ENCODE measurements around the gene ZNF629. TPM values are rescaled to one million over a fixed set of nuclear protein-coding genes. Genes with fewer than 3 reads are reported as not detected.
A peak's percentile ranks its signal among the peaks of the same experiment; 100 is the strongest.

Gene ZNF629
- total RNA-seq, 1 donor from 2014 or later: 35.5 TPM

GRCh38 chr16:30745082-30745481 is 41.9 kb downstream of the ZNF629 start:
- Mint-ChIP-seq H3K4me3 (no peak overlapping the region), H3K27me3 (no peaks in the 10 kb centered on the region), H3K27ac (peak overlapping the region; percentile 40), H3K4me1 (ENCODE audit: unreplicated experiment) (peaks cover 12% of the 10 kb centered on the region), H3K36me3 (peaks cover 28% of the 10 kb centered on the region), H3K9me3 (no peaks in the 10 kb centered on the region)
- no peak for TF ChIP-seq CTCF (conservative IDR thresholded peaks at IDR 0.05)
- no peak for DNase-seq (ENCODE audit: extremely low spot score, unreplicated experiment)

GRCh38 chr16:30744183-30744582 is 42.8 kb downstream of the ZNF629 start:
- Mint-ChIP-seq H3K27ac (peak overlapping the region; percentile 73), H3K9me3 (no peaks in the 10 kb centered on the region)
- no peak for TF ChIP-seq CTCF (conservative IDR thresholded peaks at IDR 0.05)

GRCh38 chr16:30743716-30744115 is 43.3 kb downstream of the ZNF629 start:
- Mint-ChIP-seq H3K36me3 (peaks cover 29% of the 10 kb centered on the region), H3K9me3 (no peaks in the 10 kb centered on the region), H3K27ac (peak overlapping the region; percentile 75), H3K27me3 (no peaks in the 10 kb centered on the region), H3K4me1 (ENCODE audit: unreplicated experiment) (peaks cover 13% of the 10 kb centered on the region), H3K4me3 (peak overlapping the region; percentile 18)
- no peak for DNase-seq (ENCODE audit: extremely low spot score, unreplicated experiment)
- TF ChIP-seq CTCF (conservative IDR thresholded peaks at IDR 0.05): no peak

More at GRCh38 chr16:30744183-30744582, 42.8 kb downstream of the ZNF629 start:
- no peak for DNase-seq (ENCODE audit: extremely low spot score, unreplicated experiment)
- H3K36me3 Mint-ChIP-seq: peaks cover 29% of the 10 kb centered on the region
- peak overlapping the region; percentile 29 for H3K4me3 Mint-ChIP-seq
- peaks cover 13% of the 10 kb centered on the region for H3K4me1 Mint-ChIP-seq (ENCODE audit: unreplicated experiment)
- no peaks in the 10 kb centered on the region for H3K27me3 Mint-ChIP-seq

GRCh38 chr16:30741461-30741914 is 45.5 kb downstream of the ZNF629 start:
- H3K4me3 Mint-ChIP-seq: peak overlapping the region; percentile 84
- DNase-seq (ENCODE audit: extremely low spot score, unreplicated experiment): no peak
- H3K27ac Mint-ChIP-seq: peak overlapping the region; percentile 98

GRCh38 chr16:30740364-30741251 is 46.4 kb downstream of the ZNF629 start:
- H3K9me3 Mint-ChIP-seq: no peaks in the 10 kb centered on the region
- no peak for DNase-seq (ENCODE audit: extremely low spot score, unreplicated experiment)
- H3K4me1 Mint-ChIP-seq (ENCODE audit: unreplicated experiment): peaks cover 13% of the 10 kb centered on the region
- no peaks in the 10 kb centered on the region for H3K27me3 Mint-ChIP-seq
- peak overlapping the region; percentile 98 for H3K27ac Mint-ChIP-seq
- peak overlapping the region; percentile 84 for H3K4me3 Mint-ChIP-seq
- no peak for TF ChIP-seq CTCF (conservative IDR thresholded peaks at IDR 0.05)
- H3K36me3 Mint-ChIP-seq: peaks cover 40% of the 10 kb centered on the region

More at GRCh38 chr16:30741461-30741914, 45.5 kb downstream of the ZNF629 start:
- H3K27me3 Mint-ChIP-seq: no peaks in the 10 kb centered on the region
- peaks cover 35% of the 10 kb centered on the region for H3K36me3 Mint-ChIP-seq
- no peak for TF ChIP-seq CTCF (conservative IDR thresholded peaks at IDR 0.05)
- peaks cover 13% of the 10 kb centered on the region for H3K4me1 Mint-ChIP-seq (ENCODE audit: unreplicated experiment)
- no peaks in the 10 kb centered on the region for H3K9me3 Mint-ChIP-seq

Measured in type B pancreatic cell (in vitro differentiated cells).